HepG2 (cell line): Measurements from ENCODE around the gene BICRAL. TPM values are rescaled to one million over a fixed set of nuclear protein-coding genes. Genes with fewer than 3 reads are reported as not detected.

ENCODE experiments used
- AHR ChIP-seq: IDR thresholded peaks from 2 replicates; pipeline ENCODE4 v1.6.1; 2018; ENCODE audit warnings: missing genetic modification reagents, missing compliant biosample characterization
- CCAR2 ChIP-seq: fragments of 200-400 bp; formaldehyde crosslinking; optimal IDR thresholded peaks from 2 replicates; pipeline ENCODE3; 2018; ENCODE audit warnings: low read depth, mild to moderate bottlenecking, low read length, moderate library complexity
- KLF13 ChIP-seq: sonication (generic); formaldehyde crosslinking; IDR thresholded peaks from 2 replicates; pipeline ENCODE4 v1.4.0; 2020; ENCODE audit warnings: mild to moderate bottlenecking, missing genetic modification reagents
- MAFK ChIP-seq, 2 experiments: IDR thresholded peaks in 1 of 2; conservative IDR thresholded peaks in 1 of 2; 2 replicates each; pipeline ENCODE4 v1.6.1; 2011; ENCODE audit warnings: improper control_type of control experiment in 2 of 2, low read length in 2 of 2
- NPAS2 ChIP-seq: sonication (generic); formaldehyde crosslinking; IDR thresholded peaks from 2 replicates; pipeline ENCODE4 v1.8.0; 2022; ENCODE audit warnings: mild to moderate bottlenecking, missing genetic modification reagents, borderline replicate concordance
- SRSF1 ChIP-seq: fragments of 200-400 bp; formaldehyde crosslinking; optimal IDR thresholded peaks from 2 replicates; pipeline ENCODE3; 2017; ENCODE audit warnings: mild to moderate bottlenecking, low read depth, low read length, moderate library complexity
- SRSF4 ChIP-seq: fragments of 200-400 bp; formaldehyde crosslinking; IDR thresholded peaks from one replicate; pipeline ENCODE4 v1.6.1; 2018; ENCODE audit warnings: mild to moderate bottlenecking, low read depth, low read length, moderate library complexity; ENCODE audit not compliant: poor library complexity, severe bottlenecking
- SRY ChIP-seq: sonication (generic); formaldehyde crosslinking; IDR thresholded peaks from 2 replicates; pipeline ENCODE4 v1.8.0; 2022; ENCODE audit warnings: mild to moderate bottlenecking, missing genetic modification reagents
- TBL1XR1 ChIP-seq: fragments of 150-350 bp; IDR thresholded peaks from 2 replicates; pipeline ENCODE4 v1.6.1; 2014; ENCODE audit warnings: borderline replicate concordance, low read length; ENCODE audit not compliant: partially characterized antibody
- TOE1 ChIP-seq: sonication (generic); formaldehyde crosslinking; IDR thresholded peaks from 2 replicates; pipeline ENCODE4 v1.4.0; 2020; ENCODE audit warnings: mild to moderate bottlenecking, missing genetic modification reagents
- ZBTB7A ChIP-seq: sonication (generic); formaldehyde crosslinking; IDR thresholded peaks from 2 replicates; pipeline ENCODE4 v1.8.0; 2022; ENCODE audit warnings: mild to moderate bottlenecking, missing genetic modification reagents
- ZC3H13 ChIP-seq: sonication (generic); formaldehyde crosslinking; IDR thresholded peaks from 2 replicates; pipeline ENCODE4 v1.8.1; 2023; ENCODE audit warnings: mild to moderate bottlenecking, missing genetic modification reagents, moderate library complexity
- ZNF124 ChIP-seq: sonication (generic); formaldehyde crosslinking; IDR thresholded peaks from 2 replicates; pipeline ENCODE4 v1.4.0; 2020; ENCODE audit warnings: missing genetic modification reagents
- ZNF225 ChIP-seq: sonication (generic); formaldehyde crosslinking; IDR thresholded peaks from 2 replicates; pipeline ENCODE4 v1.4.0; 2020; ENCODE audit warnings: mild to moderate bottlenecking, missing genetic modification reagents
- ZNF264 ChIP-seq: sonication (generic); formaldehyde crosslinking; IDR thresholded peaks from 2 replicates; pipeline ENCODE4 v1.4.0; 2020; ENCODE audit warnings: missing genetic modification reagents
- ZNF441 ChIP-seq: sonication (generic); formaldehyde crosslinking; IDR thresholded peaks from 2 replicates; pipeline ENCODE4 v1.7.0; 2021; ENCODE audit warnings: missing genetic modification reagents, borderline replicate concordance
- ZNF552 ChIP-seq: sonication (generic); formaldehyde crosslinking; IDR thresholded peaks from 2 replicates; pipeline ENCODE4 v1.9.0; 2022; ENCODE audit warnings: missing genetic modification reagents, mild to moderate bottlenecking, borderline replicate concordance
- ZSCAN22 ChIP-seq: sonication (generic); formaldehyde crosslinking; IDR thresholded peaks from 2 replicates; pipeline ENCODE4 v1.4.0; 2020; ENCODE audit warnings: mild to moderate bottlenecking, missing genetic modification reagents
- ZSCAN25 ChIP-seq: sonication (generic); formaldehyde crosslinking; IDR thresholded peaks from 2 replicates; pipeline ENCODE4 v1.8.0; 2022; ENCODE audit warnings: mild to moderate bottlenecking, missing genetic modification reagents
- polyA plus RNA-seq, 8 experiments: library from polyadenylated mRNA; depleted of rRNA in 3 of 8; stranded (reverse) in 7 of 8; unstranded in 1 of 8; fragments of >200 nt; fragmentation: Illumina TruSeq in 4 of 8; extraction: Trizol in 4 of 8; gene quantifications; 2 replicates each; pipeline versions ENCODE4 v1.2.1 to v1.2.3, GENCODE V29; 2011 to 2016; ENCODE audit warnings: low read depth in 4 of 8, missing spikeins in 1 of 8, mixed read lengths in 1 of 8; ENCODE audit not compliant: insufficient read depth in 1 of 8
- total RNA-seq, 5 experiments: library from RNA; depleted of rRNA; stranded (reverse); fragments of >200 nt; fragmentation: Illumina TruSeq; extraction: Trizol; gene quantifications; 2 replicates each; pipeline ENCODE4 v1.2.3, GENCODE V29; 2016; ENCODE audit warnings: low read depth in 1 of 5
- TF ChIP-seq, protein P1 (sequence below): sonication (generic); formaldehyde crosslinking; IDR thresholded peaks from 2 replicates; pipeline ENCODE4 v1.5.1; 2020; ENCODE audit warnings: mild to moderate bottlenecking, moderate library complexity, missing genetic modification reagents
- TF ChIP-seq, protein P2 (sequence below), 2 experiments: sonication (generic) in 1 of 2; formaldehyde crosslinking in 1 of 2; IDR thresholded peaks; 2 replicates each; pipeline versions ENCODE4 v1.5.1 to v1.6.1; 2011 to 2020; ENCODE audit warnings: borderline replicate concordance in 1 of 2, low read depth in 1 of 2, low read length in 1 of 2, mild to moderate bottlenecking in 1 of 2, missing genetic modification reagents in 1 of 2, moderate library complexity in 1 of 2
- TF ChIP-seq, protein P3 (sequence below): sonication (generic); formaldehyde crosslinking; IDR thresholded peaks from 2 replicates; pipeline ENCODE4 v1.8.1; 2023; ENCODE audit warnings: missing genetic modification reagents, mild to moderate bottlenecking, borderline replicate concordance
- TF ChIP-seq, protein P4 (sequence below): sonication (generic); formaldehyde crosslinking; IDR thresholded peaks from 2 replicates; pipeline ENCODE4 v1.4.0; 2020; ENCODE audit warnings: mild to moderate bottlenecking, missing genetic modification reagents

BICRAL gene
- total and polyA plus RNA-seq, 2 of the 13 experiments (the other 11 are each of a cell fraction or from before 2014, with no cell fraction given): 5.0 to 13.5 TPM

DNA sequence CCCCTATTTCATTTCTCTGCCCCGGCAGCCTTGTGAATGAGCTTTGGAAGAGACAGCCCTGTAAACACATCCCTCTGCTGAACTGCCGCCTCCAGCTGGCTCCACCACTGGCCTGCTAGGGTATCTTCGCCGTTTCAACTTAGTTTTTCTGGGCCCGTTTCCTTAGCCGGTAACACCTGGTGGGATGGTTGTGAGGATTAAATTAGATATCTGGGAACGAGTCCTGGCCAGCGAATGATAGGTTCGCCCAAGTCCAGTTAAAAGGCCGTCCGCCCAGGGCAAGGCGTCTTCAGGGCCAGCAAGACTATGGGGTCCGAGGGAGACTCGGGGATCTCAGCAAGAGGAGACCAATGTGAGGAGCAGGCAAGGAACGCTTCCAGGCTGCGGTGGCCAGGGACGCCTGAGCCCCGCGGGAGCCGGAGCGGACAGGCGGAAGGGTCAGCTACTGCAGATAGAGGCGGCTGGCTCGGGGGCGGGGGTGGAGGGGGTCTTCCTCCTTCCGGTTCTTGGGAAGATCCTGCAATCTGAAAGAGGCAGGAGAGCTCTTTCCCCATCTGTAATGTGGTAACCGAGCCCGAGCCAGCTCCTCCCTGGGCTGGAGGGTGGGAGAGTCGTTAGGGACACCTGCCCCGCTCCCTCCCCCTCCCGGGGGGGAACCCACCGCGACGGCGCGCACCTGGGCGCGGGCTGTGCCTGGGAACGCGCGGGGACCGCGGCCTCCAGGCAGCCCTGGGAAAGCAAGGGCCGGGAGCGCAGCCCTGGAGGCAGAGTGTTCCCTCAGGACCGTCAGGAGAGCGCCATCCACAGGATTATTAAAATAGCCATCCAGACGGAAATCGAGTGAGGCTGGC is 129.5 kb downstream of the BICRAL start (continued):
- TF ChIP-seq ZBTB7A (CRISPR knock-in tag) (peak; percentile 34; the same call in 1 of the 2 replicates), ZNF124 (CRISPR knock-in tag) (no peak), SRSF1 (peak; percentile 20), AHR (CRISPR knock-in tag) (no peak), ZNF225 (CRISPR knock-in tag) (peak; percentile 25; the same call in 1 of the 2 replicates), ZC3H13 (CRISPR knock-in tag) (no peak), ZNF264 (CRISPR knock-in tag) (no peak), MAFK (conservative IDR thresholded peaks at IDR 0.05 in 1 of 2, IDR thresholded peaks at IDR 0.05 in 1 of 2; ENCODE audit: low read length in 2 of 2) (no peak), CCAR2 (no peak), SRY (CRISPR knock-in tag) (no peak), ZSCAN25 (CRISPR knock-in tag) (peak; percentile 52), TBL1XR1 (no peak), ZNF441 (CRISPR knock-in tag) (no peak), NPAS2 (CRISPR knock-in tag) (no peak), KLF13 (CRISPR knock-in tag) (no peak), TOE1 (CRISPR knock-in tag) (no peak), ZNF552 (CRISPR knock-in tag) (no peak), SRSF4 (no peak), ZSCAN22 (CRISPR knock-in tag) (no peak)
- TF ChIP-seq, protein P1, sequence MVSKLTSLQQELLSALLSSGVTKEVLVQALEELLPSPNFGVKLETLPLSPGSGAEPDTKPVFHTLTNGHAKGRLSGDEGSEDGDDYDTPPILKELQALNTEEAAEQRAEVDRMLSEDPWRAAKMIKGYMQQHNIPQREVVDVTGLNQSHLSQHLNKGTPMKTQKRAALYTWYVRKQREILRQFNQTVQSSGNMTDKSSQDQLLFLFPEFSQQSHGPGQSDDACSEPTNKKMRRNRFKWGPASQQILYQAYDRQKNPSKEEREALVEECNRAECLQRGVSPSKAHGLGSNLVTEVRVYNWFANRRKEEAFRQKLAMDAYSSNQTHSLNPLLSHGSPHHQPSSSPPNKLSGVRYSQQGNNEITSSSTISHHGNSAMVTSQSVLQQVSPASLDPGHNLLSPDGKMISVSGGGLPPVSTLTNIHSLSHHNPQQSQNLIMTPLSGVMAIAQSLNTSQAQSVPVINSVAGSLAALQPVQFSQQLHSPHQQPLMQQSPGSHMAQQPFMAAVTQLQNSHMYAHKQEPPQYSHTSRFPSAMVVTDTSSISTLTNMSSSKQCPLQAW: peak; percentile 34; the same call in 1 of the 2 replicates
- TF ChIP-seq, protein P2, sequence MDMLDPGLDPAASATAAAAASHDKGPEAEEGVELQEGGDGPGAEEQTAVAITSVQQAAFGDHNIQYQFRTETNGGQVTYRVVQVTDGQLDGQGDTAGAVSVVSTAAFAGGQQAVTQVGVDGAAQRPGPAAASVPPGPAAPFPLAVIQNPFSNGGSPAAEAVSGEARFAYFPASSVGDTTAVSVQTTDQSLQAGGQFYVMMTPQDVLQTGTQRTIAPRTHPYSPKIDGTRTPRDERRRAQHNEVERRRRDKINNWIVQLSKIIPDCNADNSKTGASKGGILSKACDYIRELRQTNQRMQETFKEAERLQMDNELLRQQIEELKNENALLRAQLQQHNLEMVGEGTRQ (IDR thresholded peaks at IDR 0.05; ENCODE audit: low read depth, low read length): no peak
- TF ChIP-seq, protein P2 (CRISPR knock-in tag; IDR thresholded peaks at IDR 0.05; ENCODE audit: borderline replicate concordance): no peak
- TF ChIP-seq, protein P3, sequence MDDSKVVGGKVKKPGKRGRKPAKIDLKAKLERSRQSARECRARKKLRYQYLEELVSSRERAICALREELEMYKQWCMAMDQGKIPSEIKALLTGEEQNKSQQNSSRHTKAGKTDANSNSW (CRISPR knock-in tag): no peak
- TF ChIP-seq, protein P4, sequence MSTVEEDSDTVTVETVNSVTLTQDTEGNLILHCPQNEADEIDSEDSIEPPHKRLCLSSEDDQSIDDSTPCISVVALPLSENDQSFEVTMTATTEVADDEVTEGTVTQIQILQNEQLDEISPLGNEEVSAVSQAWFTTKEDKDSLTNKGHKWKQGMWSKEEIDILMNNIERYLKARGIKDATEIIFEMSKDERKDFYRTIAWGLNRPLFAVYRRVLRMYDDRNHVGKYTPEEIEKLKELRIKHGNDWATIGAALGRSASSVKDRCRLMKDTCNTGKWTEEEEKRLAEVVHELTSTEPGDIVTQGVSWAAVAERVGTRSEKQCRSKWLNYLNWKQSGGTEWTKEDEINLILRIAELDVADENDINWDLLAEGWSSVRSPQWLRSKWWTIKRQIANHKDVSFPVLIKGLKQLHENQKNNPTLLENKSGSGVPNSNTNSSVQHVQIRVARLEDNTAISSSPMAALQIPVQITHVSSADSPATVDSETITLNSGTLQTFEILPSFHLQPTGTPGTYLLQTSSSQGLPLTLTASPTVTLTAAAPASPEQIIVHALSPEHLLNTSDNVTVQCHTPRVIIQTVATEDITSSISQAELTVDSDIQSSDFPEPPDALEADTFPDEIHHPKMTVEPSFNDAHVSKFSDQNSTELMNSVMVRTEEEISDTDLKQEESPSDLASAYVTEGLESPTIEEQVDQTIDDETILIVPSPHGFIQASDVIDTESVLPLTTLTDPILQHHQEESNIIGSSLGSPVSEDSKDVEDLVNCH (CRISPR knock-in tag): no peak
